Activated naive CD4-positive, alpha-beta T cell treated with anti-CD3 and anti-CD28 coated beads, Interleukin-2, amount 50 U/mL, for 72 hours (primary cell): ENCODE results near the gene CIBAR2. TPM values are rescaled to one million over a fixed set of nuclear protein-coding genes. Genes with fewer than 3 reads are reported as not detected.
"Not testable (repeated sequence)": the region's sequence is repeated elsewhere in the genome, so short reads cannot be mapped to it uniquely, and the experiment has no call there.

Source experiments
- ATAC-seq, 2 donors: fragments of 150-1000 bp; cut with Tn5 transposase; 2 replicates each; pipeline ENCODE4 v1.10.0; 2021; ENCODE audit warnings: mild to moderate bottlenecking in 2 of 2, moderate library complexity in 2 of 2
- DNase-seq, 2 donors: peaks; one replicate each; pipeline ENCODE4 v3.0.0; 2021 to 2022; ENCODE audit warnings: low spot score in 2 of 2
- H3K27ac Mint-ChIP-seq, 2 donors: one replicate each; pipeline ENCODE4 v1.8.0; 2022; ENCODE audit warnings: mild to moderate bottlenecking in 2 of 2, mixed read lengths in 2 of 2
- H3K36me3 Mint-ChIP-seq, 2 donors: one replicate each; pipeline ENCODE4 v1.8.0; 2022; ENCODE audit warnings: mixed read lengths in 2 of 2
- H3K9me3 Mint-ChIP-seq, 2 donors: one replicate each; pipeline ENCODE4 v1.8.0; 2022; ENCODE audit warnings: mixed read lengths in 2 of 2
- total RNA-seq, 2 donors: library from RNA; stranded (reverse); gene quantifications; one replicate each; pipeline ENCODE4 v1.2.3, GENCODE V29; 2022

CIBAR2 gene
- total RNA-seq, 2 donors from 2014 or later = not detected

DNA sequence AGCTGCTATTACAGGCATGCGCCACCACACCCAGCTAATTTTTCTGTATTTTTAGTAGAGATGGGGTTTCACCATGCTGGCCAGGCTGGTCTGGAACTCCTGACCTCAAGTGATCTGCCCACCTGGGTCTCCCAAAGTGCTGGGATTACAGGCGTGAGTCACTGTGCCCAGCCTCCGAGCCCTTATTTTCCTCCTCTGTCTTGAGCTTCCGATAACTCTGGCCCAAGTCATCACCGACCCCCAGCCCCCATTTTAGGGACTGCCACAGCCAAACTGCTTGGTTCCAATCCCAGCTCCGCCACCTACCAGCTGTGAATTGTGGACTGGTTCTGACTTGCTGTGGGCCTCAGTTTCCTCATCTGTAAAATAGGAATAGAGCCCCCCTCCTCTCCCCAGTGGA is 11.2 kb upstream of the CIBAR2 start:
- not testable (repeated sequence) for H3K9me3 Mint-ChIP-seq, H3K27ac Mint-ChIP-seq, DNase-seq, H3K36me3 Mint-ChIP-seq, ATAC-seq

DNA sequence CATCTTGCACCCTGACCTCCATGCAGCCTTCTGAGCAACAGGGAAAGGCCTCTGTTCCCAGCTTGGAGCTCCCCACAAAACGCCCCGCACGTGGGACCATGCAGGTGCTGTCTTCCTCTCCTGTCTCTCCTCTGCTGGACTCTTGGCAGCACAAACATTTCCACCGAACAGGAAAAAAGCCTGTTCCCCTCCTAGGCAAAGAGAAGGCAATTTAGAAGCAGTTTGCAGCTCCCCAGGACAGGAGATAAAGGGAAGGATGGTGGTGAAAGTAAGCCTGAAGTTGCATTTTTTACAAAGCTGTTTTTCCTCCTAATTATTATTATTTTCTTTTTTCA is 7.7 kb upstream of the CIBAR2 start:
- Mint-ChIP-seq H3K36me3 (no peaks in the 10 kb centered on the region), H3K9me3 (no peaks in the 10 kb centered on the region), H3K27ac (no peak overlapping the region)
- DNase-seq (no peak), ATAC-seq (no peak)

DNA sequence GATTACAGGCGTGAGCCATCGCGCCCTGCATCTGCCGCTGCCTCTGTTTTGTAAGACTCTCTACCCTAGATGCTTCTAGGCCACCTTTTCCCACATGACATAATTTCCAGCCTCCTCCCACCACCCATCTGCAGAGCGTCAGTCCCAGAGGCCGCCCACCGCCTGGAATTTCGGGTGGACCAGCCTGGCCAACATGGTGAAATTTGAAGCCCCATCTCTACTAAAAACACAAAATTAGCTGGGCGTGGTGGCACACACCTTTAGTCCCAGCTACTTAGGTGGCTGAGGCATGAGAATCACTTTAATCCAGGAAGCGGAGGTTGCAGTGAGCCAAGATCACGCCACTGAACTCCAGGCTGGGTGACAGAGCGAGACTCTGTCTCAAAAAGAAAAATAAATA is 5.1 kb upstream of the CIBAR2 start:
- H3K27ac Mint-ChIP-seq = no peak overlapping the region
- no peak for ATAC-seq
- no peaks in the 10 kb centered on the region for H3K36me3 Mint-ChIP-seq

DNA sequence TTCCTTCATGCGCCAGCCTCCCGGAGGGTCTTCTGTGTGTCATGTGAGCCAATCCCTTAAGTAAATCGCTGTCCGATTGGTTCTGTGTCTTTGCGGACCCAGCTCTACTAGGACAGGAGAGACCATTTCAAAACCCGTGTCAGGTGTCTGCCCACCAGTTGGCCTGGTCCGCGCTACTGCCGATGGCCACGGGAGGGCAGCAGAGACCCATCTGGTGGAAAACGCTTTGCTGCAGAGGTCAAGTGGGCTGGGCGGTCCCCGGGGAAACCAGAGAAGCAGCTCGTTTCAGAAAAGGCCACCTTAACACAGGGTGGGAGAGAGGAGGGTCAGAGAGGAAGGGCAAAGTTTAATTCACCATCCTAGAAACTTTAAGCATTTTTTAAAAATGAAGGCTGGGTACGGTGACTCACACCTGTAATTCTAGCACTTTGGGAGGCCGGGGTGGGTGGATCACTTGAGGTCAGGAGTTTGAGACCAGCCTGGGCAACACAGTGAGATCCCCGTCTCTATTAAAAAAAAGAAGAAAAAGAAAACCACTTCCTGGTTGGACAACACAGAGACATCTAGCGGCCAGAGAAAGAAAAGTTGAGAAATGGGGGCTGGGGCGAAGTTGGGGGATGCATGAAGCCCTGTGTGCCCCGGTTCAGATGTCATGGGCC is 2.8 kb upstream of the CIBAR2 start:
- H3K9me3 Mint-ChIP-seq = no peaks in the 10 kb centered on the region
- DNase-seq (peak; percentile 86 to 95), ATAC-seq (peak; percentile 91 to 93)
- peak overlapping the region; percentile 77 to 82 for H3K27ac Mint-ChIP-seq
- H3K36me3 Mint-ChIP-seq = no peaks in the 10 kb centered on the region

More for the DNA sequence above, 5.1 kb upstream of the CIBAR2 start:
- DNase-seq = no peak
- no peaks in the 10 kb centered on the region for H3K9me3 Mint-ChIP-seq

DNA sequence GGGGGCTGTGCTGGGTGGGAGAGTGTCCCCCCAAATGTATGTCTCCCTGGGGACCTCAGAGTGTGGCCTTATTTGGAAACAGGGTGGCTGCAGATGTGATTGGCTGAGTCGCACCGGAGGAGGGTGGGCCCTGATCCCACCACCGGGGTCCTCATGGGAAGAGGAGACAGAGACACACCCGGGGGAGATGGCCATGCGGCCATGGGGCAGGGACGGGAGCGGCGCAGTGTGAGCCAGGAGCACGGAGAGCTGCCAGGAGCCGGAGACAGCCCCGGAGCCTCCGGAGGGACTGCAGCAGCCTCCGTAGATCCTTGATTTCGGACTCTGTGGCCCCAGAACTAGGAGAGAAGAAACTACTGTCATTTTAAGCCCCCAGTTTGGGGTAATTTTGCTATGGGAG is 1.6 kb upstream of the CIBAR2 start:
- ATAC-seq (no peak), DNase-seq (no peak)
- Mint-ChIP-seq H3K27ac (no peak overlapping the region), H3K9me3 (no peaks in the 10 kb centered on the region), H3K36me3 (no peaks in the 10 kb centered on the region)

DNA sequence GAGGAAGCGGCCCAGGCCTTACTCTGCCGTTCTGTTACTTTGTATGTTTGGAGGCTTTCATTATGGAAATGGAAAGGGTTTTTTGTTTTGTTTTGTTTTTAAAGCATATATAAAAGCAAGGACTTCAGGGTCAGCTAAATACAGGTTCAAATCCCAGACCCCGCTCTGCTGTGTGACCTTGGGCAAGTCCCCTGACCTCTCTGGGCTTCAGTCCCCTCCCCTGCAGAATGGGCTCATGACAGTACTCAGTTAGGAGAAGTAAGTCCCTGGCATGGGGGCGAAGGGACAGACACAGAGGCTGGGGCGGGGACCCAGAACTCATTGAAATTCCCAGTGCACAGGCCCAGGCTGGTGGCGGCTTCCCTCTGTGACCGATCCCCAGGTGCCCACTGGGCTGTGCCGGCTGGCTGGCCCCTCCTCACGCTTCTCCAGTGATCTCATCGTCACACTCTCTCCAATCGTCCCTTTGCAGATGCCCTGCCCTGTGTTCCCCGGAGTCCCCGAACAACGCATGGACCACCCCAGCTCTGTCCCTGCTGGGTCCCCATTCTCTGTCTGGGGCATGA is 979 bp upstream of the CIBAR2 start:
- no peaks in the 10 kb centered on the region for H3K36me3 Mint-ChIP-seq
- no peaks in the 10 kb centered on the region for H3K9me3 Mint-ChIP-seq
- DNase-seq (no peak), ATAC-seq (no peak)
- H3K27ac Mint-ChIP-seq = no peak overlapping the region

DNA sequence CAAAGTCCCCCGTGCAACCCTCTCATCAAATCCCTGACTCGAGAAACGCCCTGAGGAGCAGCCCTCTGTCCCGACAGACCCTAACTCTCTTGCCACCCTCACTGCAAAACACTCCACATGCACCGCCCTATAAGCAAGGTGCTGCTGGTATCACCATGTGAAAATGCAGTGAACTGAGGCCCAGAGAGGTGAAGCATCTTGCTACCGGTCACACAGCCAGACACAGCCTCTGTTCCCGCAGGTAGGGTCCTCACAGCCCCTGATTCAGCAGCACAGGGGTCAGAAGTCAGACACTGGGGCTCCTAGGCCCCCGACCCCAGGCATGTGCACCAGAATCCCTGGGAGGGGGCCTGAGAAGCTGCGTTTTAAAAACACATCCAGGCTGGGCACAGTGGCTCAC is 1.1 kb downstream of the CIBAR2 start:
- Mint-ChIP-seq H3K27ac (no peak overlapping the region), H3K9me3 (no peaks in the 10 kb centered on the region), H3K36me3 (no peaks in the 10 kb centered on the region)
- ATAC-seq (no peak), DNase-seq (no peak)

DNA sequence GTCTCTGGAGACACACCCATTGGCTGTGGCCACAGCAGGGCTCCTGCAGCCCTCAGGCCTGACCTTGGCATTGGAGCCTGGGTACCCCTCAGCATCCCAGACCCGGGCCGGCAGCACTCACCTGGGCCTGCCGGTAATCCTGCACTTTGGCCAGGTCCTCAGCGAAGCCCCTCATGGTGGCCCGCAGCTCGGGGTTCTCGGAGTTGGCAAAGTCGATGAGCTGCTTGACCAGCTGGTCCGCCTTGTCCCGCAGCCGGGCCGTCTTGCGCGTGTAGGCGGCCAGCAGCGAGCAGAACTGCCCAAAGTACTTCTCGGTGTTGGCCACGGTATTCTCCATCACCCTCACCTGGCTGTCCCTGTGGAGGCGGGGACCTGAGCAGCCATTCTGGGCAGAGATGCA is 2.2 kb downstream of the CIBAR2 start:
- H3K27ac Mint-ChIP-seq = no peak overlapping the region
- H3K36me3 Mint-ChIP-seq = no peaks in the 10 kb centered on the region
- H3K9me3 Mint-ChIP-seq = no peaks in the 10 kb centered on the region

DNA sequence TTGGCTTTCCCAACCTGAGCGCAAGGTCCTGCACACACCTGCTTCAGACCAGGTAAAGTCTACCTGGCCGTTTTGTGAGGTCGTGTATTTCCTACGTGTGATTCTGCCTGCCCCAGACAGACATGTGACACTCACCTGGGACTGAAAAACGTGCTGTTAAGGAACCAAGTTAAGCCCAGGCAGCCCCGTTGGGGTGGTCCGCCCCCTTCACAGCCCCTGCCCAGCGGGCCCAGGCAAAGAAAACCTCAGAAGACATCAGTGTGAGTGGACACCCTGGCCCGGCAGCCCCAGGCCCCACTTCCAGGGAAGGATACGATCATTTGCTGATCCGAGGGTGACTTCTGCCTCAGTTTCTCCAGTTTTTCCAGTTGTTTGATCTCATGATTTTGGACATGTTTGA is 4.7 kb downstream of the CIBAR2 start:
- ATAC-seq = no peak
- H3K9me3 Mint-ChIP-seq = no peaks in the 10 kb centered on the region
- DNase-seq = no peak
- no peaks in the 10 kb centered on the region for H3K36me3 Mint-ChIP-seq
- no peak overlapping the region for H3K27ac Mint-ChIP-seq

More for the DNA sequence above, 2.2 kb downstream of the CIBAR2 start:
- ATAC-seq (no peak), DNase-seq (no peak)

DNA sequence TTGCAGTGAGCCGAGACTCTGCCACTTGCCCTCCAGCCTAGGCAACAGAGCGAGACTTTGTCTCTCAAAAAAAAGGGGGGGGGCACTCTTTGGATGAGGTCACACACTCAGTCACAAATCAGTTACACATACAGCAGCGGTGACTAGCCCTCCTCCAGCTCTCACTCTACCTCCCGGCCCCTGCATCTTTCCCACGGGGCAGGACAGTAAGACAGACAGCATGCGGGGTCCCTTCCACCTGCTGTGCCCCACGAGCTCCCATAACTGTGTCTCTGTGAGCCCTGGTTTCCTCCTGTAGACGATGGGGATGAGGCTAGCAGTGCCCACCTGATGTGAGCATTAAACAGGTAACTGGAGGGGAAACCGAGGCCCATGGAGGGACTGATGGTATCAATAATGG is 5.2 kb downstream of the CIBAR2 start:
- Mint-ChIP-seq H3K27ac (no peak overlapping the region), H3K36me3 (no peaks in the 10 kb centered on the region), H3K9me3 (no peaks in the 10 kb centered on the region)
- DNase-seq (no peak), ATAC-seq (no peak)

DNA sequence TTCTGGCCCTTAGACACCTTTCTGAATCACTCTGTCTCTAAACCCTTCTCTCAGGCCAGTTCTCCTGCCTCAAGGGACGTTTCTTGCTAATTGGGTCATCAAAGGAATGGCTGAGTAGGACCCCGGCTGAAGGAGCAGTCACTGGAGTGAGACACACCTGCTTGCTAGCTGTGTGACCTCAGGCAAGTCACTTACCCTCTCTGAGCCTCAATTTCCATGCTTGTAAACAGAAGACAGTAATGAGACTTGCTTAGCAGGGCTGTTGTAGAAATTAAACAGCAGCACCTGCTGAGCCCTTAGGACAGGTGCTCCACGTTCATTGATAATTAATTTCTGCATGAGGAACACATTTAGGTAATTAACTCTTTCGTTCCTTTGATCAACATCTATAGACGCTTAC is 6.8 kb downstream of the CIBAR2 start:
- Mint-ChIP-seq H3K9me3 (no peaks in the 10 kb centered on the region), H3K27ac (peak overlapping the region in 1 of 2 donors; percentile 76), H3K36me3 (no peaks in the 10 kb centered on the region)
- ATAC-seq = no peak
- DNase-seq = no peak

DNA sequence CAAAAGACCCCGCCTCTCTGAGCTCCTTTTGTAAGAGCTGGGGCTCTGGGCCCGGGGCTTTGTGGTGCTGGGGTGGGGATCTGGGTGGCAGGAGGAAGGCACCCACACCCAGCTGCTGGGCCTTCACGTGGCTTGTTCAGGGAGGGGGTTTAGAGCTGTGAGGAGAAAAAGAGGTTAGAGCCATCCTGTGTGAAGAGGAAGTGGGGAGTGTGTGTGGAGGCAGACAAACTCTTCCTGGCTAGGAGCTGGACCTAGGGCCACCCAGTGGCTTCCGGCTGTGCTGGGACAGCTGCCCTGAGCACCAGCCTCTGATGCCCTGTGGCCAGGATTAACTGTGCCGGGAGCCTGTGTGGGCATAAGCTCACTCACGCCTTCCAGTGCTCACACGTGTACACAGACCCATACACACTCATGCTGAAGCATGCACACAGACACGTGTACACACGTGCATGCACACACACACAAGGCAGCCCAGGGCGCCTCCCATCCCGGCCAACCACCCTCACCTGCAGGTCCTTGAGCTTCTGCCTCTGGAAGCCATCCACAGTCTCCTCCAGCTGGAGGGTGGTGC is 7.4 kb downstream of the CIBAR2 start:
- H3K27ac Mint-ChIP-seq = peak overlapping the region; percentile 76 to 94

DNA sequence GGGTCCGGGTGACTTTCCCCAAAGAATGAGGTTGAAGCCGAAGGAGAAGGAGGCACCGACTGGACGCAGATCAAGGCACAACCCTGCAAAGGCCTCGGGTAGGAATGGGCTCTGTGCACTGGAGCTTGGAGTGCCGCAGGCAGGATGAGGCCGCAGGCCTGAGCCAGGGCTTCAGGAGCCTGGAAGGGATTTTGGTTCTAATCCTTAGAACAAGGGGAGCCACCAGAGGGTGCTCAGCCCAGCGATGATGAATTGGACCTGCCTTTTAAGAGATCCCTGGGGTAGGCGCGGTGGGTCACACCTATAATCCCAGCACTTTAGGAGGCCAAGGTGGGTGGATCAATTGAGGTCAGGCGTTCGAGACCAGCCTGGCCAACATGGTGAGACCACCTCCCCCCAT is 8.1 kb downstream of the CIBAR2 start:
- Mint-ChIP-seq H3K9me3 (no peaks in the 10 kb centered on the region), H3K27ac (peak overlapping the region in 1 of 2 donors; percentile 76), H3K36me3 (no peaks in the 10 kb centered on the region)
- ATAC-seq (no peak), DNase-seq (no peak)

More for the DNA sequence above, 7.4 kb downstream of the CIBAR2 start:
- ATAC-seq = peak; percentile 47 to 76
- no peak for DNase-seq
- no peaks in the 10 kb centered on the region for H3K9me3 Mint-ChIP-seq
- H3K36me3 Mint-ChIP-seq = no peaks in the 10 kb centered on the region

DNA sequence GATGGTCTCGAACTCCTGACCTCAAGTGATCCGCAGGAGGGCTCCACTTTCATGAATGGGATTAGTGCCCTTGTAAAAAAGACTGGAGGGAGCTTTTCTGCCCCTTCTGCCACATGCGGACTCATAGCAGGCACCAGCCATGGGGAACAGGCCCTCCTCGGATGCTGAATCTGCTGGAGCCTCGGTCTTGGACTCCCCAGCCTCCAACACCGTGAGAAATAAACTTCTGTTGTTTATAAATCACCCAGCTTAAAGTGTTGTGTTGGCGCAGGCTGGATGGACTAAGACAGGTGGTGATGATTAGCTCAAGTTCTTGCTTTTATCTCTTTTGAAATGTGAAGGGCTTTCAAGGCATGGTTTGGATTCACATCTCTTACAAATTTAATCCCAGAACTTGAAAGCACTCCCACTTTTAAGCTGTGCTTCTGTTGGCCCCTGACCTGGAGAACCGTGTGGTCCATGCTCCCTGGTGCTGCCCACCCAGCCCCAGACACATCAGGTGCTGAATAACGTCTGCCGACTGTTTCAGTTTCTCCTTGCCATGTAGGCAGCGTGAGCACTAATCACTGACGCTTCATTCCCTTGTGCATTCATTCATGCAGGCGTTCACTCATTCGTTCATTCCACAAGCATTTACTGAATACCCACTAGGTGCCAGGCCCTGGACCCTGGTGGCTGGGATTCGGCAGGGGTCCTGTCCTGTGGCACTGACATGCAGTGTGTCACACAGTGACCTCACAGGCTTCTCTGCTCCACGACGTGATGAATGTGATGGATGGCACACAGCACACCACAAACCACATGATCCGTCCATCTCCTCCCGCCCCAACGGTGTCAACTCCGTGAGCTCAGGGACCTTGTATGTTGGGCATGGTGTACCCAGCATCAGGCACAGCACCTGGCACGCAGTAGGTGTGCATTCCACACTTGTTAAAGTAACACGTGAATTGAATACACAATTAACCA is 8.9 kb downstream of the CIBAR2 start:
- Mint-ChIP-seq H3K9me3 (no peaks in the 10 kb centered on the region), H3K36me3 (no peaks in the 10 kb centered on the region), H3K27ac (peak overlapping the region; percentile 33 to 76)
- ATAC-seq = no peak
- DNase-seq = no peak

DNA sequence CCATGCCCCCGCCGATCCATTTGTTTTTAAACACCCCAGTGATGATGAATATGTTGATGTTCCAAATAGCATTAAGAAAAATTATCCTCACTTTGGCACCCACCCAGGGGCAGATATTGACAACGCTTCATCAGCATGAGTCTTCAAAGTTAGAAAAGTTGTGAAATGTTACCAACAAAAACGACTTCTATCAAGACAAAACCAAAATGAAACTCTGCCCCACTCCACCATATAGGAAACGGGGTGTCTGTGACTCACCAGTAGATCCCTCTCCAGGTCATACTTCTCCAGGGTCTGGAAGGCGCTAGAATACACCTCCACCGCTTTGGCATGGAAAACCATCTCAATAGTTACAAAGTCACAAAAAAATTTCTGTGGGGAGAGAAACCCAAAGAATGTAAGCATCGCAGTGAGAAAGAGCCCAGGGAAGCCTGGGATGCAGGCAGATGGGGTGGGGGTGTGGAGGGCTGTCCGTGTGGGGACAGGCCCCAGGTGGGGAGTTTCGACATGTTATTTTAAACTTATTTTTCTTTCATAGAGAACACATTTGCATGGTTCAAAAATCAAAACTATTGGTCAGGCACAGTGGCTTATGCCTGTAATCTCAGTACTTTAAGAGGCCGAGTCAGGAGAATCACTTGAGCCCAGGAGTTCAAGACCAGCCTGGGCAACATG is 10.2 kb downstream of the CIBAR2 start:
- H3K27ac Mint-ChIP-seq = peak overlapping the region in 1 of 2 donors; percentile 77

DNA sequence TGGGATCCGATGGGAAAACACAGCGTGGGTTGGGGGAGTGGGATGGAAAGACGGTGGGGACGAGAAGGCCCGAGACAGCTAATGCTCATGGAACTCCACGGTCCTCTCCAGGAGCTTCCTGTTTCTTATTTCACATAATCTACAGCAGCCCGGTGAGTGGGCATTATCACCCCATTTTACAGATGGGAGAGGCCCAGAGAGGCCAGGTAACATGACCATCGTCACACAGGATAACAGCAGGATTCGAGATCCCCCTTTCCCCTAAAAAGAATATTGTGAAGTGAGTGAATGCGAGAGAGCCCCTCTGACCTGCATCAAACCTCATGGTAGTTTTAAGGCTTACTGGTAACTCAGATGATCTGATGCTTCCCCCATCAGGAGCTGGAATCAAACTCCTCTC is 12.0 kb downstream of the CIBAR2 start:
- Mint-ChIP-seq H3K9me3 (no peaks in the 10 kb centered on the region), H3K27ac (peak overlapping the region in 1 of 2 donors; percentile 72), H3K36me3 (no peaks in the 10 kb centered on the region)
- DNase-seq (no peak), ATAC-seq (no peak)

More for the DNA sequence above, 10.2 kb downstream of the CIBAR2 start:
- no peaks in the 10 kb centered on the region for H3K36me3 Mint-ChIP-seq
- no peak for DNase-seq
- no peaks in the 10 kb centered on the region for H3K9me3 Mint-ChIP-seq
- no peak for ATAC-seq

DNA sequence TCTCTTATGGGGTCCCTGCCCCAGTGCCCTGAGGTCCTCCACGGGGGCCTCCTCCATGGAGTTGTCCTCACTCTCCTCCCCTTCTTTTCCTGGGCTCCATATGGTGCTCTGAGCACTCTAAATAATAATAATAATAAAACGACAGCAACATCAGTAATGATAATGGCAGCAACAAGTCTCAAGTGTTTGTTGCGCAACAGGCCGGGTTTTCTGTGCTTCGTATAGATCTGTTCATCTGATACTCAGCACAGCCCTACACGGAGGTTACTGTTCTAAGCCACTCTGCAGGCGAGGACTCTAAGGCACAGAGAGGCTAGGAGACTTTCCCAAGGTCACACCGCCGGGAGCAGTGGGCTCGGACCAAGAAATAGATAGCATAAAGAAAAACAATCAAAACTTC is 13.7 kb downstream of the CIBAR2 start:
- Mint-ChIP-seq H3K27ac (no peak overlapping the region), H3K9me3 (no peaks in the 10 kb centered on the region), H3K36me3 (no peaks in the 10 kb centered on the region)
- DNase-seq = no peak
- ATAC-seq = no peak
